GM18873 (cell line): ENCODE measurements around the gene ZNF865.
A peak's percentile ranks its signal among the peaks of the same experiment; 100 is the strongest.

Experiments
- ATAC-seq: cut with Tn5 transposase; IDR thresholded peaks from one replicate; pipeline ENCODE4 v1.9.1; 2021; ENCODE audit warnings: mild to moderate bottlenecking, moderate library complexity, moderate number of reproducible peaks; ENCODE audit not compliant: unreplicated experiment, low FRiP score

ZNF865 gene

DNA sequence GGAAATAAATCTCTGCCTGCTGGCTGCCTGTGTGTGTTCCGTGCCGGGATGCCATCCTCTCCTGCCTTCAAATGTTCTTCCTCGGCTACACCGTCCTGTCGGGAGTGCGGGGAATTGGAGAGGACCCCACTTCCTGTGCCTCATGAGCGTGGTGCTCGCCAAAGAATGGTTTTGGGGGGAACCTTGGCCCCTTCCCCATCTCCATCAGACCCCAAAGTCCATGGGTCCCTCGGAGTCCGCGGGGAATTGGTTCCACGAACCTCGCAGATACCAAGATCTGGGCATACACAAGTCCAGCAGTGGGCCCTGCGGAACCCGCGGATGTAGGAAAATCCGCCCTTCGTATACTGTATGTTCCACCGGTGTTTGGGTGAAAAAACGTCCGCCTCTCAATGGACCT is 2.3 kb upstream of the ZNF865 start:
- ATAC-seq = no peak

DNA sequence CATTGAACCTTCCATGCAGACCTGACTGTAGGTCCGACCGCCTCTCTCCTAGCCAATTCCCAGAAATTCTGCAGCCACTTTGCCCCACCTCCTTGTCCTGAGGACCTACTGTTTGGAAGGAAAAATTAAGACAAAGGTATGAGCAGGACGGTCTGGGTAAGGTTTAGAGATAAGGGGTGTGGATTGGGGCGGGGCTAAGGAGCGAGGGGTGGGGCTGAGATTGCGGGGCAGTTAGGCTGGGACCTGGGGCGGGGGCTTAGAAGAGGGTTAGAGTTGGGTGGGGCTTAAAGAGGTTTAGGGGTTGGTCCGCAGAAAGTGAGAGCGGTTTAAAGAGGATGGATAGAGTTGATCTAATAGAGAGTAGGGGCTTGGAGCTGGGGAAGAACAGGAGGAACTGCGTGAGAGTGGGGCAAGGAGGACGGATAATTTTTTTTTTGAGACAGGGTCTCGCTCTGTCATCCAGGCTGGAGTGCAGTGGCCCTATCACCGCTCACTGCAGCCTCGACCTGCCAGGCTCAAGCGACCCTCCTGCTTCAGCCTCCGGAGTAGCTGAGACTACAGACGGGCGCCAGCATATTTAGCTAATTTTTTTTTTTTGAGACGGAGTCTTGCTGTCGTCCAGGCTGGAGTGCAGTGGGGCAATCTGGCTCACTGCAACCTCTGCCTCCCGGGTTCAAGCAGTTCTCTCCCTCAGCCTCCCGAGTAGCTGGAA is 1.7 kb upstream of the ZNF865 start:
- ATAC-seq = no peak

DNA sequence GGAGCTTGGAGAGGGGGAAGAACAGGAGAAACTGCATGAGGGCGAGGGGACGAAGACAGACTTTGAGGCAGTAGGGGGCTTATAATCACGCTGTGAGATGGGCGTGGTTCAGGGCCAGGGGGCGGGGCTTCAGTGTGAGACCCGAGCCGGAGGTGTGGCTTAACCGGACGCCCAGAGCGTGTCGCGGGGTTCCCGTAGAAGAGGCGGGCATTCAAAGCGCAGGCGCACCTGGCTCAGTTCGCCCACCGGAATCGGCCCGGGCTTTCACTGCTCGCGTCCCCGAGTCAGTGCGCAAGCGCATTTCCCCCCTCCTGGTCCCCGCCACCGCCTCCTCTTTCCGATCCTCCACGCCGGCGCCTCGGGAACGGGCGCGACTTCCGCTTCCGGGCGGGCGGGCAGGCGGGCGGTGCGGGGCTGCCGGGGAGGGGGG is 225 bp upstream of the ZNF865 start:
- ATAC-seq = peak; percentile 61

DNA sequence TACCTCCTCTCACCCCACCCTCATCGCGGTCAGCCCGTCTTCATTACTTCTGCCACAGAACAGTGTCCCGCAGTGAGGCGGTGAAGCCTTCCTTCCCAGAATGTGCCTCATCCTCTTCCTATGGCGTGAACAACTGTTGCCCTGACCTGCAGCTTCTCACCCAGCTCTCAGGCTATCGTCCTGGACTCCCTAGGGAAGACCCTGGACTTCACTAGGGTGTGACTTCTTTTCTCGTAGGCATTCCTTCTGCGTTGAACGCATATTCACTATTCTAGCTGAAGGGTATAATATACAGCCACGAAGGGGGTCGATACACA is 982 bp downstream of the ZNF865 start:
- ATAC-seq = no peak

DNA sequence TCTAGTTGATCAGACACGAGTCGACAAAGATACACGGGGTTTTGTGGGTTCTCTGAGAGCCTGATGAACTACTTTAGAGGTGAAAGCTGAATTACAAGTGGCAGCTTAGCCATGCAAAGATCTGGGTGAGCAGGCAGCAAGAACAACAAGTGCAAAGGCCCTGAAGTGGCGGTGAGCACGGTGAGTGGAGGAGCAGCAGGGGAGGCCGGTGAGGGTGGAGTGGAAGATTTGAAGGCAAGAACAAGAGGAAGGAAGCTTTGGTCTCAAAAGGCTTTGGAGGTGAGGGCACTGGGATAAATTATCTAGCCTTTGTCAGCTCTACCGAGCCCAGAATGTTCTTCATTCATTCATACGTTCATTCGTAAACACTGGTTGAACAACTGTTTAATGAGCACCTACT is 1.4 kb downstream of the ZNF865 start:
- ATAC-seq = no peak

DNA sequence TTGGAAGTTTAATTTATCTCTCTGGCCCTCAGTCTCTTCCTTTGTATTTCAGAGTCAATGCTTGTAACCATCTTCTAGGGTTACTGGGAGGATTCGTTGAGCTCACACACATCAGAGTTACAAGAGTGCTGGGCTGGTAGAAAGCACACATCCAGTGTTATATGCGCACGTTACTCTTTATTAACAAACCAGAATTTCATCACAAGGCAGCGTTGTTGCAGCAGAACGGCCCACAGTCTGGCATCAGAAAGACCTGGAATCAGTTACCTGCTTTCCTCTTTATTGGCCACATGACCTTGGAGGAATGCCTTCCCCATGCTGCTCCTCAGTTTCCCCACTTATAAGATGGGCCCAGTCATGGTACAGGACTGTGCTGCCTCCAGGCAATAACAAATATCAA is 3.9 kb downstream of the ZNF865 start:
- no peak for ATAC-seq

DNA sequence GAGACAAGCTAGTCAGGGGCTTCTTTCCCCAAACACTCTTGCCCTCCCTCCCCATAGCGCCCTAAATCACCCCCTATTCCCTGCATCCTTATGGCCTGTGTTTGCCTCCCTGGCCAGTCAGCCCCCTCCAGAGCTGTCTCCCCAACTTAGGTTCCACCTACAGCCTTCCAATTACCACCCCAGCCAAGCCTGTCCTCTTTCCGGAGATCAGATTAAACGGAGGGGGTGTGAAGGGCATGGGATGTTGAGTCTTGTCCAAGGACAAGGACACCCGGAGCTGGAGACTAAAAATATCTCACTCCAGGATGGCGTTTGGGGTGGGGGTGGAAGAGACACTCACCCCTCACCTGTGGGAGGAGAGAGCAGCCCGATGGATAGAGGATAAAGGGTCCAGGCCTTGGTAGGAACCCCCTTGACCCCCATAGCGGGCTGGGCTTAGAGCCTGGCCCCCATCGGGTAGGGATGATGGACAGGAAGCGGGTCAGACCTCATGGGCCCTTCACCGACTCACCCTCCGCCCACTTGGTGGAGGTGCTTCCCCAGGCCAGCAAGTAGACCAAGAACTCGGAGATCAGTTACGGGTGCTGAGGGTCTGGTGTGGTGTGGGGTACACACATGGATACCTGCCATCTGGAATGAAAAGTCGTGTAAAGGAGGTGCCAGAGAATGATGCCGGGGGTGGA is 6.0 kb downstream of the ZNF865 start:
- ATAC-seq = no peak

DNA sequence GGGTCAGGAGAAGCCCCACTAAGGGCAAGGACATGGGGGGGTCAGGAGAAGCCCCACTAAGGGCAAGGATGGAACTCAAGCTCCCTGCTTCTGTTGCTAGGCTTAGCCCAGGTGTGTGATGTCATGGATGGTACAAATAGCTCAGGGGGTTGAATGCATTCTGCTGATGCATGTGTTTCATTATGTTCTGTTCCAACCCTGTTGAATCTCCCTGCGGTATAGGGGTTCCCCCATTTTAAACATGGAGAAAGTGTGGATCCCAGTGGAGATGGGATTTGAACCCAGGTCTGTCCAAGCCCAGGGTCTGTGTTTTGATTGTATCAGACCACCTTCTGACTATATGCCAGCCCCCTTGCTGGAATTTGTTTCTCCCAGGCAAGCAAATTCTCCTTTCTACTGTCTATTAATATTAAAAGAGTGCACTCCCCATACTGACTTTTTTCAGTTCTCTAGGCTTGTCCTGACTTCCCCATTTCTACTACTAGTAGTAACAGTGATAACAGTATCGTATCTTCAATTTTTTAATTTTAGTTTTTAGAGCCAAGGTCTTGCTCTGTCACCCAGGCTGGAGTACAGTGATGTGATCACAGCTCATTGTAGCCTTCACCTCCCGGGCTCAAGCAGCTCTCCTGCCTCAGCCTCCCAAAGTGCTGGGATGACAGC is 6.7 kb downstream of the ZNF865 start:
- no peak for ATAC-seq

DNA sequence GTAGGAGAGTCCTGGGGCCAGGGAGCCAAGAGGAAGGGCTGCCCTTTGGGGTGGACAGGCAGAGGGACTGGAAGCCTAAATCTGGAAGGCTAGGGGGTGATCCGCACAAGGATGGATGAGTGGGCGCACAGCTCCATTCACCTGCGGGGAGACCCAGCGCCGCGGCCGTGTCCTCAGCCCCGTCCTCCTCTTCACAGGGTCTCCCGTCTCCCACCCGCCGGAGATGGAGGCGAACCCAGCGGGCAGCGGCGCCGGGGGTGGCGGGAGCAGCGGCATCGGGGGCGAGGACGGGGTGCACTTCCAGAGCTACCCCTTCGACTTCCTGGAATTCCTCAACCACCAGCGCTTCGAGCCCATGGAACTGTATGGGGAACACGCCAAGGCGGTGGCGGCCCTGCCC is 7.9 kb downstream of the ZNF865 start:
- no peak for ATAC-seq

DNA sequence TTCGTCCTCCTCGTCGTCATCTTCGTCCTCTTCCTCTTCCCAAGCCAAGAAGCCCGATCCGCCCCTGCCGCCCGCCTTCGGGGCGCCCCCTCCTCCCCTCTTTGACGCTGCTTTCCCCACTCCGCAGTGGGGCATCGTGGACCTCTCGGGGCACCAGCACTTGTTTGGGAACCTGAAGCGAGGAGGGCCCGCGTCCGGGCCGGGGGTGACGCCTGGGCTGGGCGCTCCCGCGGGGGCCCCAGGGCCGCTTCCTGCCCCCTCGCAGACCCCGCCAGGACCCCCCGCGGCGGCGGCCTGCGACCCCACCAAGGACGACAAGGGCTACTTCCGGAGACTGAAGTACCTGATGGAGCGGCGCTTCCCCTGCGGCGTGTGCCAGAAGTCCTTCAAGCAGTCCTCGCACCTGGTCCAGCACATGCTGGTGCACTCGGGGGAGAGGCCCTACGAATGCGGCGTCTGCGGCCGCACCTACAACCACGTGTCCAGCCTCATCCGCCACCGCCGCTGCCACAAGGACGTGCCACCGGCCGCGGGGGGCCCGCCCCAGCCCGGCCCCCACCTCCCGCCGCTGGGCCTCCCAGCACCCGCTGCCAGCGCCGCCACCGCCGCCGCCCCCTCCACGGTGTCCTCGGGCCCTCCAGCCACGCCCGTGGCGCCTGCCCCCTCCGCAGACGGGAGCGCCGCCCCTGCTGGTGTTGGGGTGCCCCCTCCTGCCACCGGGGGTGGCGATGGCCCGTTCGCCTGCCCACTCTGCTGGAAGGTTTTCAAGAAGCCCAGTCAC is 8.7 kb downstream of the ZNF865 start:
- ATAC-seq = no peak

DNA sequence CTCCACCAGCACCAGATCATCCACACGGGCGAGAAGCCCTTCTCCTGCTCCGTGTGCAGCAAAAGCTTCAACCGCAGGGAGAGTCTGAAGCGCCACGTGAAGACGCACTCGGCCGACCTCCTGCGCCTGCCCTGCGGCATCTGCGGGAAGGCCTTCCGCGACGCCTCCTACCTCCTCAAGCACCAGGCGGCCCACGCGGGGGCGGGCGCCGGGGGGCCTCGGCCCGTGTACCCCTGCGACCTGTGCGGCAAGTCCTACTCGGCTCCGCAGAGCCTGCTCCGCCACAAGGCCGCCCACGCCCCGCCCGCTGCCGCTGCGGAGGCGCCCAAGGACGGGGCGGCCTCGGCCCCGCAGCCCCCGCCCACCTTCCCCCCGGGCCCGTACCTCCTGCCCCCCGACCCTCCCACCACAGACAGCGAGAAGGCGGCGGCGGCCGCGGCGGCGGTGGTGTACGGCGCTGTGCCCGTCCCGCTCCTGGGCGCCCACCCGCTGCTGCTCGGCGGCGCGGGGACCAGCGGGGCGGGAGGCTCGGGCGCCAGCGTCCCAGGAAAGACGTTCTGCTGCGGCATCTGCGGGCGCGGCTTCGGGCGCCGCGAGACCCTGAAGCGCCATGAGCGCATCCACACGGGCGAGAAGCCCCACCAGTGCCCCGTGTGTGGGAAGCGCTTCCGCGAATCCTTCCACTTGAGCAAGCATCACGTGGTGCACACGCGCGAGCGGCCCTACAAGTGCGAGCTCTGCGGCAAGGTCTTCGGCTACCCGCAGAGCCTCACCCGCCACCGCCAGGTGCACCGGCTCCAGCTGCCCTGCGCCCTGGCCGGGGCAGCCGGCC is 9.5 kb downstream of the ZNF865 start:
- ATAC-seq = no peak

DNA sequence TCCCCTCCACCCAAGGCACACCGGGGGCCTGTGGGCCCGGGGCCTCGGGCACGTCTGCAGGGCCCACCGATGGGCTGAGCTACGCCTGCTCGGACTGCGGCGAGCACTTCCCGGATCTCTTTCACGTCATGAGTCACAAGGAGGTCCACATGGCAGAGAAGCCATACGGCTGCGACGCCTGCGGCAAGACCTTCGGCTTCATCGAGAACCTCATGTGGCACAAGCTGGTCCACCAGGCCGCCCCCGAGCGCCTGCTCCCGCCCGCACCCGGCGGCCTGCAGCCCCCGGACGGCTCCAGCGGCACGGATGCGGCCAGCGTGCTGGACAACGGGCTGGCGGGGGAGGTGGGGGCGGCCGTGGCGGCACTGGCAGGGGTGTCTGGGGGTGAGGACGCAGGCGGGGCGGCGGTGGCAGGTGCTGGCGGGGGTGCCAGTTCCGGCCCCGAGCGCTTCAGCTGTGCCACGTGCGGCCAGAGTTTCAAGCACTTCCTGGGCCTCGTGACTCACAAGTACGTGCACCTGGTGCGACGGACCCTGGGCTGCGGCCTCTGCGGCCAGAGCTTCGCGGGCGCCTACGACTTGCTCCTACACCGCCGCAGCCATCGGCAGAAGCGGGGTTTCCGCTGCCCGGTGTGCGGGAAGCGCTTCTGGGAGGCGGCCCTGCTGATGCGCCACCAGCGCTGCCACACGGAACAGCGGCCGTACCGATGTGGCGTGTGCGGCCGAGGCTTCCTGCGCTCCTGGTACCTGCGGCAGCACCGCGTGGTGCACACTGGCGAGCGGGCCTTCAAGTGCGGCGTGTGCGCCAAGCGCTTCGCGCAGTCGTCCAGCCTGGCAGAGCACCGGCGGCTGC is 10.3 kb downstream of the ZNF865 start:
- no peak for ATAC-seq

DNA sequence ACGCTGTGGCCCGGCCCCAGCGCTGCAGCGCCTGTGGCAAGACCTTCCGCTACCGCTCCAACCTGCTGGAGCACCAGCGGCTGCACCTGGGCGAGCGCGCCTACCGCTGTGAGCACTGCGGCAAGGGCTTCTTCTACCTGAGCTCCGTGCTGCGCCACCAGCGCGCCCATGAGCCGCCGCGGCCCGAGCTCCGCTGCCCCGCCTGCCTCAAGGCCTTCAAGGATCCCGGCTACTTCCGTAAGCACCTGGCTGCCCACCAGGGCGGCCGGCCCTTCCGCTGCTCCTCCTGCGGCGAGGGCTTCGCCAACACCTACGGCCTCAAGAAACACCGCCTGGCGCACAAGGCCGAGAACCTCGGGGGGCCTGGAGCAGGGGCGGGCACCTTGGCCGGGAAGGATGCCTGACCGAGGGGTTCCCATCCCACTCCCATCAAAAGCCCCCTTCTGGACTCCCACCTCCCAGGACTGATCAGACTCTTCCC is 11.0 kb downstream of the ZNF865 start:
- ATAC-seq = no peak

DNA sequence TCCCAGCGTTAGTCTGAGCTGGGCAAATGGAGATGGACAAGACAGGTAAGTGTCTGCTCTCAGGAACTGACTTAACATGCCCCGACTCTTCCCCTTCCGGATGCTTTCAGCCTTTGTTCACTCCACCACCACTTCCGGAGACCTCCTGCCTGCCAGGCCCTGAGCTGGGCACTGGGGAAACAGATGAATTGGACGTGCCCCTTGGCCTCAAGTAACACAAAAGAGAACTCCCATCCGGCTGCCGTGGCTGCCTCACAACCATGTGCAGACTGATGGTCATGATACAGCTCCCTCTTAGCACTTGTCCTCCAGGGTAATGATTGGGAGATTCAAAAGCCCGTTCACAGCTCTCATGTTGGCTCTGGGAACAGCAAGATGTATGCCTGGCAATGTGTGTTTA is 12.0 kb downstream of the ZNF865 start:
- no peak for ATAC-seq

DNA sequence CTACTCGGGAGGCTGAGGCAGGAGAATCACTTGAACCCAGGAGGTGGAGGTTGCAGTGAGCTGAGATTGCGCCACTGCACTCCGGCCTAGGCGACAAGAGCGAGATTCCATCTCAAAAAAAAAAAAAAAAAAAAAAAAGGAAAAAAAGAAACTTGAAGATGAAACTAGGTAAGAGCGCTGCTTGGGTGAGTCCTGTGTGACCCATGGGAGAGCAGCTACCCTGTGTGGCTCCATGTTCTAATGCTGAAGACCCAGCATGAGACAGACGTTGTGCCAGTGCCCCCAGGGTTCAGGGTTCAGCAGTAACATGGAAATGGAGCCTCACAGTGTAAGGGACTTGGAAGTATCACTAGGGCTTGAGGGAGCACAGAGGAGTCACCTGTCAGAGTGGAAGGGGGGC is 13.0 kb downstream of the ZNF865 start:
- ATAC-seq = no peak

DNA sequence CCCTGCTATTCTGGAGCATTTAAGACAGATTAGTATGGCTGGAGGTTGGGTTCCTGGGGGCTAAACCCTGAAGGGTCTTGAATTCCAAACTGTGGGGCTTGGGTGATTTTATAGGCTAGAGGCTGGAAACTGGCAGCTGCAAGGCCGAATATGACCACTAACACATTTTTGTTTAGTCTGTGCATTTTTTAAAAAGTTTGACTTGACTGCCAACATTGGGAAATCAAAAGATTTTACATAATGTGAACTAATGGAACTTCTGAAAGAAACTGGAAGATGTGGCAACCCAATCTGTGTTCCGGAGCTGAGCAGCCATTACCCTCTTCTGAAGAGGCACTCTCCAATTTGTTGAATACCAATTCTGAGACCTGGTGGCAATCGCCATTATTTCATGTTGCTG is 13.8 kb downstream of the ZNF865 start:
- no peak for ATAC-seq

DNA sequence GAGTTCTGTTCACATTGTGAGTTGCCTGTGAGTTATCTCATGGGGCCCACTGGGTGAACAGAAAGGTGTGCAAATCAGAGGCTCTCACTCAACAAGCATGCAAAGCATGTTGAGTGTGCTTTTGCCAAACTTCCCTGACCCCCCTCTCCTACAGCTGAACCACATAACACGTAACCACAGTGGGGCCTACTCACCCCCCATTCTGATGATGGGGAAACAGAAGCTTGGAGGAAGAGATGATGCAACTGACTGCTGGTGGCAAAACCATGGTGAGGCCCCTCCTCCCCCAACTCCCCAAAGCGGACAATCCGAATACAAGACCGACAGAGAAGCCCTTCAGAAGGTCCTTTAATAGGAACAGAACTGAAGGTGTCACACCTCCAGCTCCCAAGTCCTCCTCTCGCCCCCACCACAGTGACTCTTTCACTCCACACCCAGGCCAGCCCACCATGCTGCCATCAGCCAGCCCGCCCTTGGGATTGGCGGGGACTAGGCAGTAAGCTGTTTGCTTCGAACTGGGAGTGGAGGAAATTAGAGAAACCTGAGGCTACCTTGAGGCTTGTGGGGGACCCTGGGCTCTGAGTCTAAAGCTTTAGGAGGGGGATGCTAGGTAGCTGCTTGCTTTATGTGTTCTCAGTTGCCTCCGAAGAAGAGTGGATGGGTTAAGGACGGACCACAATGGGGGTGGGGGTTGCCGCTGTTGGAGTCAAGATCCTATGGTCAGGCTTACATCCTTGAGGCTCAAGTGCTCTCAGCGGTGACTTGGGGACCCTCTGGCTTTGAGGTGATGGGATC is 15.2 kb downstream of the ZNF865 start:
- ATAC-seq = no peak

DNA sequence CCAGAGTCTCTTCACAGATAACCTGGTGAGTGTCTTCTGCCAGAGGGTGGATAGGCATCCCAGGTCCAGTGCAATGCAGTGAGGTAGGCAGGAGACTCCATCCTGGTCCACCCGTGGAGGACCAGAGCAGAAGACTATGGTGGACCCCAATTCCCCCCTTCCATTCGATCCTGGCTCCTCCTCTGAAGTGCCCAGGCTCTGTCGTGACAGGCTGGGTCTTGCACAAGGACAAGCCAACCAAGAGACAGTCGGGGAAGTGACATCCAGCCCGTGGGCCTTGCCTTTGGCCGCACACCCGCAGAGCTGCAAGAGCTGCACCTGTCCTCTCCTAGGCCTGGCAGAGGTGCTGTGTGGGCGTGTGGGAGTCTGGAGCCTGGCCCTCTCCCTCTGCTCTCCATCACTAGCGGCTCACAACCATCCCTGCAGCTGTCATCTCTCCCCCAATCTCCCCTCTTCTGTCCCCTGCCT is 15.8 kb downstream of the ZNF865 start:
- ATAC-seq = no peak
